Fibroblast of skin of back (primary cell): ENCODE measurements around the gene HES5.

ENCODE experiments used
- DNase-seq: peaks from one replicate; pipeline ENCODE4 v3.0.0-alpha.2; 2013

The HES5 gene

DNA sequence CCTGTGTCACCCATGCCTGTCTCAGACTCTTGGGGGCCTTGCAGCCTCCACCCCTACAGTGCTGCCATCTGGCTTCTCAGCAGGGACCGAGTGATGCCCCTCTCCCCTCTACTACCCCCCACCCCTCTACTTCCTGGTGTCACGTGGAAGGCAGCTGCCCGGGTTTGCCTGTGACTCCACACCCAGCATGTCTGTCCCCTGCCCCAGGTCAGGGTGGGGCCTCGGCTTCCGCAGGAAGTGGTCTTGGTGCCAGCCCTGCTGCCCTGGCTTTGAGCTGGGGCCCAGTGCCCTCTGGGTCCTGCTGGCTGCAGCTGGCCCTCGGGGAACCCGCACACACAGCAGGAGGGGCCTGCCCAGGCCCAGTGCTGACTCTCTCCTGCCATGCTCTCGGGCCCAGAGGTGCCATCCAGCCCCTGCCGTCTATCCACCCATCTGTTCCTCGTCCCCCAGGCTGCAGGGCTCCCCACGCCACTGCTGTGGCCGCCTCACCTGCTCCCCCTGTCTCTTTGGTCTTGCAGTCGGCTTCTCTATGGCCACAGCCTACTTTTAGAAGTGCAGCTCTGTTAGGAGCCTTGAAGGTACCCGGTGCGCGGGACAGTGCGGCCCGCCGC, 30.0 kb downstream of the HES5 start:
- DNase-seq, result no peak

DNA sequence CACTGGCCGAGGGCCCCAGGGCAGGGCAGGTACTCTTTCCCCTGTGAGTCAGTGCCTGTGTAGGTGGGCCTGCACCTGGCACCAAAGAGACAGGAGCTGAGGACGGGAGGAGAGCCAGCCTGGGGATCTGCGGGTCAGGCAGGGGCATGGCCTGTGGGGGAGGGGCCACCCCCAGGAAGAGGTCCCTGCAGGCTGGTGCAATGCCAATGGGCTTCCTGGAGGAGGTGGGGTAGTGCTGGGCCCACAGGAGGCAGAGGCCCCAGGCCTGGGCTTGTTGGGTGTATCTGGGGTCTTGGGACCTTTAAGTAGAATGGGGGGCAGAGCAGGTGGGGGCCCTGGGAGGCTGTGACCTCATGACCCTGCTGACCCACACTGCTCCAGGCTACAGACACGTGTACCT, 30.8 kb downstream of the HES5 start:
- DNase-seq, result no peak

DNA sequence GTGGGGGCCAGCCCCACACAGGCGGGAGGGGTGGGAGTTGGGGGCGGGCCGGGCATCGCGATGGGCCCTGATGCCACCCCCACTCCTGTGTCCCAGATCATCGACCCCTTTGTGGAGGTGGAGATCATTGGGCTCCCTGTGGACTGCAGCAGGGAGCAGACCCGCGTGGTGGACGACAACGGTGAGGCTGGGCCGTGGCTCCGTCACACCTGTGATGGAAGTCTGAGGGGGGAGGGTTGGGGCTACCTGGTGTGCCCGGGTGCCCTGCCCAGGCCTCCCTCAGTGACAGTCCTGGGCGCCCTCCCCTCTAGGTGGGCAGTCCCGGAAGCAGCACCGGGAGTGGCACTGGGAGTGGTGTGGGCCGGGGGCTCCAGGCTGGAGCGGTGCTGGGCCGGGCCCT, 31.4 kb downstream of the HES5 start:
- no peak for DNase-seq

GRCh38 chr1:2497891-2498290, 32.2 kb downstream of the HES5 start:
- no peak for DNase-seq

DNA sequence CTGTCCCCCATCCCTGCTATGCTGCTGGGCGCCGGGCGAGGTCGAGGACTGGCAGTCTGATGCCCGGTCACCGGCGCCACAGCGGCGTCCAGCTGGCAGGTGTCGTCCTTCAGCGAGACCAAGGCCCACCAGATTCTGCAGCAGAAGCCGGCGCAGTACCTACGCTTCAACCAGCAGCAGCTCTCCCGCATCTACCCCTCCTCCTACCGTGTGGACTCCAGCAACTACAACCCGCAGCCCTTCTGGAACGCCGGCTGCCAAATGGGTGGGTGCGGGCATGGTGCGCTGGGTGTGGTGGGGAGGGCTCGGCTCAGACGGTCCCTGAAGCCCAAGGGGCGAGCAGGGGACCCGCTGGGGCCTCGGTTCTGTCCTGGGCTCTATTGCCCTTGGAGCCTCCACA, 33.3 kb downstream of the HES5 start:
- DNase-seq, result no peak

GRCh38 chr1:2496087-2496622, 33.9 kb downstream of the HES5 start:
- no peak for DNase-seq

DNA sequence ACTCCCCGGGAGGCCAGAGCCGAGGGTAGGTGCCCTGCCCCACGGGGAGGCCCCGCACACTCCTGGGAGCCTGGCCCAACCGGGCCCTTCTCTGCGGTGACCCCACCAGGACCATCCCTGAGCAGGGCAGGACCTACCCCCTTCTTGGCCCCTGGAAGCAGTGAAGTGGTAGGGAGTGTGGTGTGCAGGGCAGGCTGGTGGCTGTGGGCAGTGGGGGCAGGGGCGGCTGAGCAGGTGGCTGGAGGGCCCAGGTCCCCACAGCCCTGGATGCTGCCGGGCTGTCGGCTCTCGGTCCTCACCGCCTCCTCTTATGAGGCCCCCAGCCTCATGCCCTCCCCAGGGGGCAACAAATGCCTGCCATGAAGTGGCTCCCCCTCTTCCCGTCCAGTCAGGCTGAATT, 34.5 kb downstream of the HES5 start:
- DNase-seq, result no peak

- no peak for DNase-seq
Observed at GRCh38 chr1:2495026-2495425, 35.0 kb downstream of the HES5 start.

DNA sequence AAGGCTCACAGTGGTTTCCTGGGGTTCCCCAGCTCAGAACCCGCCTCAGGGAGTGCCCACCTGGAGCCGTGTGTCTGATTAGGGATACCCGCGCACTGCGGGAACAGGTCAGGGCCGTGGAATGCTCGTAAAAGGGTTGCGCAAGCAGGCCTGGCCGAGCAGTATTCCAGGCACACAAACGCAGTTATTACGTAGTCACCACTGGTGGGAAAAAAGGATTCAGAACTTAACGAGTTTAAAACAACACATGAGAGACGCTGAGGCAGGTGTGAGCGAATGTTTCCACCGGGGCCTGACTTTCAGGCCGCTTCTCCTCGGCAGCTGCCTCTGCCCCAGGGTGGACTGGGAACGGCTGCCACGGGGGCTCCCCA, 35.8 kb downstream of the HES5 start:
- no peak for DNase-seq

- no peak for DNase-seq
Observed at GRCh38 chr1:2493691-2494322, 36.3 kb downstream of the HES5 start.

- DNase-seq, result no peak
Observed at GRCh38 chr1:2493218-2493617, 36.8 kb downstream of the HES5 start.

GRCh38 chr1:2492091-2492490, 38.0 kb downstream of the HES5 start:
- no peak for DNase-seq

GRCh38 chr1:2489615-2490014, 40.4 kb downstream of the HES5 start:
- DNase-seq, result no peak

- no peak for DNase-seq
Observed at GRCh38 chr1:2488688-2489087, 41.4 kb downstream of the HES5 start.

DNA sequence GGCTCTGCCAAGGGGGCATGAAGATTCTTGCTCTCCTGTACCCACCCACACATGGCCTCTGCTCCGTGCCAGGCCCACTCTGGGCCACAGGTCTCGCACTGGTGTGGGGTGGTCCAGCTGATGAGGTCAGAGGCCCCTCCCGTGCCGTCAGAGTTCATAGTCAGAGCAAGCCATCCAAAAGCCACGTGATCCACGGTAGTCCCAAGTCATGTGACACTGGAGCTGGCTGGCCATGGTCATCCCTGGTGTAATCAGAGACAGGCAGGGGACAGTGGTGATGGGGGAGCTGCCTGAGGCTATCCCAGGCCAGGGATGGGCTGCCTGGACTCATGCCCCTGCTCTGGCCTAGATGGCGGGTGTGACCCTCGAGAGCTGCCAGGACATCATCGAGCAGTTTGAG, 43.5 kb downstream of the HES5 start:
- no peak for DNase-seq

DNA sequence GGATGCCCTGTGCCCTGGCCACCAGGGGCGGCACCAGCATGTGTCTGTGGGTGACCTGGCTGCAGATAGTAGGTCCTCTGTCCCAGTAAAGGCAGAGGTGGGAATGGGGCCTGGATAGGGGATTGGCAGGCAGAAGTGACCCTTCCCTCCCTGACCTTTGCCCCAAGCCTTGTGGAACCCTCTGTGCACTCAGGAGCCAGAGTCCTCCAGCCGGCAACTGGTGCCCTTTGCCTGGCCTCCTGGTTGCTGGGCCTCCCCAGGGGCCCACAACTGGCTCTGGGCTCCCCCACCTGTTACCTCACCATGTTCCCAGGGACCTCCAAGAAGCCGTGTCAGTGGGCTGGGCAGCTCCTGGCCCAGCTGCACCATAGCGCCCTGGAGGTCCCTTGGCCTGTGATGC, 44.0 kb downstream of the HES5 start:
- no peak for DNase-seq

GRCh38 chr1:2483970-2484369, 46.1 kb downstream of the HES5 start:
- no peak for DNase-seq

- DNase-seq, result no peak
Observed at GRCh38 chr1:2483026-2483425, 47.0 kb downstream of the HES5 start.

DNA sequence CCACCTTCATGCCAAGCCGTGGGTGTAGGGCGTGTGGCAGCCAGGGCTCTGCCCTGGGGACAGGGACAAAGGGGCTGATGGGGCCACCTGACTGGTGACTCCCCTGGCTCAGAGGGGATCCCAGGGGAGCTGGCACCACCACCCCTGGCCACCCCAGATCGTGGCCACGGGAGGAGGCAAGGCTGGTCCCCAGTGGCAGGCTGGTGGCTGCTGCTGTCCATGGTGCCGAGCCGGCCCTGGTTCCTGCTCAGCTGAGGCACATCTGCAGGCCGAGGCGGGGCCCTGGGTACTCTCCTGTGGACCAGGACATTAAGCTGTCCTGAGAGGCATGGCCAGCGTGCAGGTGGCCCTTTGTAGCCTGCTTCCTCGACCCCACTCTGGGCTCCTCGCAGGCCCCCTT, 47.5 kb downstream of the HES5 start:
- DNase-seq, result no peak

GRCh38 chr1:2481885-2482284, 48.2 kb downstream of the HES5 start:
- no peak for DNase-seq

DNA sequence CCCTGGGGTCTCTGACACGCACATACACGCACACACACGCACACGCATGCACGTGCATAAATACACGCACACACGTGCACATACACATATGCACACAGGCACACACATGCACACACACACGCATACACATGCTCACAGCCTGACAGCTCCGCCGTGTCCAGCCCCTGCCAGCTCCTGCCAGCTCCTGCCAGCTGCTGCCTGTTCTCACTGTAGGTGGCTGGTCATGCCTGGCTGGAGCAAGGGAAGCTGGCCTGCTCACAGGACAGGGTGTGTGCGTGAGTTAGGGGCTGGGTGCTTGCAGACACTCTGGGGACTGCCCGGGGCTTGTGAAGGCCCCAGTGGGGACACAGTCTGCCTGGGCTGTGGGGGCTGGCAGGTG, 49.1 kb downstream of the HES5 start:
- DNase-seq, result no peak

GRCh38 chr1:2480236-2480985, 49.7 kb downstream of the HES5 start:
- DNase-seq, result no peak

GRCh38 chr1:2479618-2480017, 50.4 kb downstream of the HES5 start:
- DNase-seq, result no peak

GRCh38 chr1:2479186-2479585, 50.9 kb downstream of the HES5 start:
- DNase-seq, result no peak
